ENCODE results near the gene HNRNPF. TPM values are rescaled to one million over a fixed set of nuclear protein-coding genes. Genes with fewer than 3 reads are reported as not detected.
A peak's percentile ranks its signal among the peaks of the same experiment; 100 is the strongest.
"Not testable (repeated sequence)": the region's sequence is repeated elsewhere in the genome, so short reads cannot be mapped to it uniquely, and the experiment has no call there.

Gene HNRNPF
- total RNA-seq = 163 to 169 TPM (median 165 TPM) in 3 replicates

DNA sequence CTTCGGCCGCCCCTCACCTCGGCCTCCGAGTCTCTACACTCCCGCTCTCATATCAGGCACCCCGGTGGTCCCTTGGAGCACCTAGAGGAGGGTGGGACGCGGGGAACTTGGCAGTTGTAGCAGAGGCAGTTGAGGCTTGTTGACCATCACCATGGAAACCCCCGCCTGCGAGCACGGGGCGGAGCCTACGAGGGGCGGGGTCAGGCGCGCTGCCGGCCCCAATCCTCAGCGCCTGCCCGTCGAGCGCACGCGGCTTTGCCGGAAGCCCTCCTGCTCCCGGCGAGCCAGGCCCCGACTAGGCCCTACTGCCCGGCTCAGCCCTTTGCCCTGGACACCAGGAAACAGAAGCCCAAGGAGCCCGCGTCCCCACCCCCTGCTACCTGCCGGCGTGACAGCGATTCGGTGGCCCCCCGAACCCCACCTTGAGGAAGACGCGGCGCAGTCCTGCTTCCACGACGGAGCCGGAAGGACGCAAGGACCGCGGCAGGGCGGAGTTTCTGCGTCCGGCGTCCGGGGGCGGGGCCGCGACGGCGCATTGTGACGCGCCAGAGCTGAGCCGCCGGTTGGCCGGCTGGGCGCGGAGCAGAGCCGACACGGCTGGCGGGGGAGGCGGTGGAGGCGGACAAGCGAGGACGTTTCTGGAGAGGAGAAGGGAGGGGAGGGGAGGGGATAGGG, at the start of gene HNRNPF:
Gene HNRNPF, minus strand, starts transcription at position 477 of the 675 bp plus-strand sequence. CDS start 21,302 bp downstream, outside the sequence.
- peak; percentile 90 to 96 for DNase-seq (ENCODE audit: low spot score in 2 of 2, unreplicated experiment in 2 of 2)
- TF ChIP-seq, protein P1, sequence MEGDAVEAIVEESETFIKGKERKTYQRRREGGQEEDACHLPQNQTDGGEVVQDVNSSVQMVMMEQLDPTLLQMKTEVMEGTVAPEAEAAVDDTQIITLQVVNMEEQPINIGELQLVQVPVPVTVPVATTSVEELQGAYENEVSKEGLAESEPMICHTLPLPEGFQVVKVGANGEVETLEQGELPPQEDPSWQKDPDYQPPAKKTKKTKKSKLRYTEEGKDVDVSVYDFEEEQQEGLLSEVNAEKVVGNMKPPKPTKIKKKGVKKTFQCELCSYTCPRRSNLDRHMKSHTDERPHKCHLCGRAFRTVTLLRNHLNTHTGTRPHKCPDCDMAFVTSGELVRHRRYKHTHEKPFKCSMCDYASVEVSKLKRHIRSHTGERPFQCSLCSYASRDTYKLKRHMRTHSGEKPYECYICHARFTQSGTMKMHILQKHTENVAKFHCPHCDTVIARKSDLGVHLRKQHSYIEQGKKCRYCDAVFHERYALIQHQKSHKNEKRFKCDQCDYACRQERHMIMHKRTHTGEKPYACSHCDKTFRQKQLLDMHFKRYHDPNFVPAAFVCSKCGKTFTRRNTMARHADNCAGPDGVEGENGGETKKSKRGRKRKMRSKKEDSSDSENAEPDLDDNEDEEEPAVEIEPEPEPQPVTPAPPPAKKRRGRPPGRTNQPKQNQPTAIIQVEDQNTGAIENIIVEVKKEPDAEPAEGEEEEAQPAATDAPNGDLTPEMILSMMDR (IDR thresholded peaks at IDR 0.05; ENCODE audit: unreplicated experiment) = no peak
- Mint-ChIP-seq H3K27ac (peak within 1 kb of the TSS; percentile 99), H3K27me3 (ENCODE audit: low read depth) (no peaks in the 10 kb centered on the region), H3K4me3 (peak within 1 kb of the TSS; percentile 88), H3K36me3 (no peaks in the 10 kb centered on the region), H3K4me1 (peaks cover 19% of the 10 kb centered on the region), H3K9me3 (no peaks in the 10 kb centered on the region)

- Mint-ChIP-seq H3K9me3 (no peaks in the 10 kb centered on the region), H3K27ac (no peak overlapping the region), H3K4me3 (no peak overlapping the region), H3K27me3 (ENCODE audit: low read depth) (no peaks in the 10 kb centered on the region), H3K4me1 (peaks cover 15% of the 10 kb centered on the region), H3K36me3 (no peaks in the 10 kb centered on the region)
- TF ChIP-seq, protein P1 (IDR thresholded peaks at IDR 0.05; ENCODE audit: unreplicated experiment) = no peak
- no peak for DNase-seq (ENCODE audit: low spot score in 2 of 2, unreplicated experiment in 2 of 2)
Measured at GRCh38 chr10:43458227-43458626, 49.2 kb upstream of the HNRNPF start.

- peaks cover 15% of the 10 kb centered on the region for H3K4me1 Mint-ChIP-seq
- H3K27me3 Mint-ChIP-seq (ENCODE audit: low read depth) = not testable (repeated sequence)
Measured at GRCh38 chr10:43456561-43456960, 47.6 kb upstream of the HNRNPF start.

DNA sequence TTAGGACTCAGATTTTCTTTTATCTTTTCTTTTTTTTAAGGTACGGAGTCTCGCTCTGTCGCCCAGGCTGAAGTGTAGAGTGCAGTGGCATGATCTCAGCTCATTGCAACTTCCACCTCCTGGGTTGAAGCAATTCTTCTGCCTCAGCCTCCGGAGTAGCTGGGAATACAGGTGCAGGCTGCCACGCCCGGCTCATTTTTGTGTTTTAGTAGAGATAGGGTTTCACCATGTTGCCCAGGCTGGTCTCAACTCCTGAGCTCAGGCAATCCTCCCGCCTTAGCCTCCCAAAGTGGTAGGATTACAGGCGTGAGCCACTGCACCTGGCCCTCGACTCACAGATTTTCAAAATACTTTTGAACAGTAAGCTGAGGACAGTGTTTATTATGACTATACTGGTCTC, 45.0 kb upstream of the HNRNPF start:
- H3K4me1 Mint-ChIP-seq = peaks cover 15% of the 10 kb centered on the region
- H3K9me3 Mint-ChIP-seq; DNase-seq (ENCODE audit: low spot score in 2 of 2, unreplicated experiment in 2 of 2); H3K27me3 Mint-ChIP-seq (ENCODE audit: low read depth); H3K36me3 Mint-ChIP-seq; H3K27ac Mint-ChIP-seq: not testable (repeated sequence)
- peak overlapping the region; percentile 94 for H3K4me3 Mint-ChIP-seq

More at GRCh38 chr10:43456561-43456960, 47.6 kb upstream of the HNRNPF start:
- H3K4me3 Mint-ChIP-seq; H3K27ac Mint-ChIP-seq; H3K9me3 Mint-ChIP-seq; H3K36me3 Mint-ChIP-seq; DNase-seq (ENCODE audit: low spot score in 2 of 2, unreplicated experiment in 2 of 2): not testable (repeated sequence)

- H3K9me3 Mint-ChIP-seq = no peaks in the 10 kb centered on the region
- no peak overlapping the region for H3K4me3 Mint-ChIP-seq
- peak overlapping the region; percentile 43 for H3K27ac Mint-ChIP-seq
- no peaks in the 10 kb centered on the region for H3K27me3 Mint-ChIP-seq (ENCODE audit: low read depth)
- H3K4me1 Mint-ChIP-seq = peaks cover 15% of the 10 kb centered on the region
- no peak for DNase-seq (ENCODE audit: low spot score in 2 of 2, unreplicated experiment in 2 of 2)
- TF ChIP-seq, protein P1 (IDR thresholded peaks at IDR 0.05; ENCODE audit: unreplicated experiment) = no peak
- no peaks in the 10 kb centered on the region for H3K36me3 Mint-ChIP-seq
Measured at GRCh38 chr10:43453266-43453831, 44.4 kb upstream of the HNRNPF start.

DNA sequence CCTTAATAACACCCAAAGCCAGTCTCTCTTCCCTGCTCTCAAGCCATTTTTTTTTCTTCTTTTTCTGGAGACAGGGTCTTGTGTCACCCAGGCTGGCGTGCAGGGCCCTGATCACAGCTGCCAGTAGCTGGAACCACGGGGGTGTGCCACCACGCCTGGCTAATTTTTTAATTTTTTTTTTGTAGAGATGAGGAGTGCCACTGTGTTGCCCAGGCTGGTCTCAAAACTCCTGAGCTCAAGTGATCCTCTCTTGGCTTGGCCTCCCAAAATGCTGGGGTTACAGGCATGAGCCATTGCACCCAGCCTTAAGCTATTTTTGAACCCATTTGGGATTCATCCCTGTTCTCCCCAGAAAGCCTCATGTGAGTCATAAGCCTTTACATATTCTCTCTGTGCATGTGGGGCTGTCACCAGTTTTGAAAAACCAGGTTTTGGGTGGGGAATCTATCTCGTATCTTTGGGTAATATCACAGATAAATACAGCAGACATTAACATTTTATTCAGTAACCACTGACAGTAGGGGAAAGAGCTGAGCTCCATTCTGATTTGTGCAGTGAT, 43.4 kb upstream of the HNRNPF start:
- no peak overlapping the region for H3K27ac Mint-ChIP-seq
- H3K9me3 Mint-ChIP-seq = peaks cover 4% of the 10 kb centered on the region
- H3K4me1 Mint-ChIP-seq = peaks cover 15% of the 10 kb centered on the region
- H3K36me3 Mint-ChIP-seq = peaks cover 4% of the 10 kb centered on the region
- TF ChIP-seq, protein P1 (IDR thresholded peaks at IDR 0.05; ENCODE audit: unreplicated experiment) = no peak
- no peak for DNase-seq (ENCODE audit: low spot score in 2 of 2, unreplicated experiment in 2 of 2)
- H3K27me3 Mint-ChIP-seq (ENCODE audit: low read depth) = no peaks in the 10 kb centered on the region
- no peak overlapping the region for H3K4me3 Mint-ChIP-seq
